Measurements from ENCODE around the gene ME2. TPM values are rescaled to one million over a fixed set of nuclear protein-coding genes. Genes with fewer than 3 reads are reported as not detected.
"Not testable (repeated sequence)": the region's sequence is repeated elsewhere in the genome, so short reads cannot be mapped to it uniquely, and the experiment has no call there.

Gene ME2
- total RNA-seq, 1 experiment from 2014 or later: 49.4 TPM

DNA sequence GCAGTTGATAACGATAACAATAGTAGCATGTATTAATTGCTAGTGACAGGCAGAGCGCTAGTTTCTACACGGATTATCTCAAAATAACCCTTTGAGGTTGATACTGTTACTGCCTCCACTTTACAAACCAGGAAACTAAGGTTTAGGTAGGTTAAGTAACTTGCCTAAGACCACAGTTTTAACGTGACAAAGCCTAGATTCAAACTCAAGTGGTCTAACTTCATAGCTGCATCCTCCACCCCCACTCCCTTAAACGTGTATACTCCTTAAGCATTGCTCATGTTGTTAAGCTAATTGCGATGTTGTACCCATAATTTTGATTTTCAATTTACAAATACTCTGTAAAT lies 1.2 kb downstream of the ME2 start:
- no peak overlapping the region for H2AK5ac ChIP-seq (ENCODE audit: insufficient read length, low read length)
- peaks cover 1% of the 10 kb centered on the region for H3K79me1 ChIP-seq (ENCODE audit: insufficient read depth, low read depth, low read length, poor library complexity, severe bottlenecking)
- H3K9me3 Mint-ChIP-seq: no peaks in the 10 kb centered on the region; a peak in 2 of 5 replicates
- TF ChIP-seq, protein P1, sequence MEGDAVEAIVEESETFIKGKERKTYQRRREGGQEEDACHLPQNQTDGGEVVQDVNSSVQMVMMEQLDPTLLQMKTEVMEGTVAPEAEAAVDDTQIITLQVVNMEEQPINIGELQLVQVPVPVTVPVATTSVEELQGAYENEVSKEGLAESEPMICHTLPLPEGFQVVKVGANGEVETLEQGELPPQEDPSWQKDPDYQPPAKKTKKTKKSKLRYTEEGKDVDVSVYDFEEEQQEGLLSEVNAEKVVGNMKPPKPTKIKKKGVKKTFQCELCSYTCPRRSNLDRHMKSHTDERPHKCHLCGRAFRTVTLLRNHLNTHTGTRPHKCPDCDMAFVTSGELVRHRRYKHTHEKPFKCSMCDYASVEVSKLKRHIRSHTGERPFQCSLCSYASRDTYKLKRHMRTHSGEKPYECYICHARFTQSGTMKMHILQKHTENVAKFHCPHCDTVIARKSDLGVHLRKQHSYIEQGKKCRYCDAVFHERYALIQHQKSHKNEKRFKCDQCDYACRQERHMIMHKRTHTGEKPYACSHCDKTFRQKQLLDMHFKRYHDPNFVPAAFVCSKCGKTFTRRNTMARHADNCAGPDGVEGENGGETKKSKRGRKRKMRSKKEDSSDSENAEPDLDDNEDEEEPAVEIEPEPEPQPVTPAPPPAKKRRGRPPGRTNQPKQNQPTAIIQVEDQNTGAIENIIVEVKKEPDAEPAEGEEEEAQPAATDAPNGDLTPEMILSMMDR (conservative IDR thresholded peaks at IDR 0.05): no peak
- peaks cover 5 to 8% (median 8%) of the 10 kb centered on the region in 3 experiments for H3K36me3 Mint-ChIP-seq (ENCODE audit: insufficient read depth in 1 of 3, low read depth in 3 of 3)
- H3K18ac ChIP-seq (ENCODE audit: insufficient read length, low read depth, low read length): no peak overlapping the region
- H4K20me1 ChIP-seq (ENCODE audit: control insufficient read depth, insufficient read depth, insufficient read length): no peaks in the 10 kb centered on the region
- H3K79me2 ChIP-seq (ENCODE audit: insufficient read depth, low read length): peaks cover 16% of the 10 kb centered on the region; the same call in 1 of the 2 replicates
- no peak overlapping the region for H3K14ac ChIP-seq (ENCODE audit: insufficient read depth, low read length)
- H3K4me1 ChIP-seq (ENCODE audit: insufficient read depth, low read length): no peaks in the 10 kb centered on the region
- WGBS (ENCODE audit: extremely low coverage, insufficient read length, low lambda C conversion rate): no CpG with 5 or more reads among the region's 6 CpGs
- H3K27me3 ChIP-seq (ENCODE audit: insufficient read depth, low read length): no peaks in the 10 kb centered on the region
- H3K27ac ChIP-seq (ENCODE audit: insufficient read length, low read depth, low read length): no peak overlapping the region
- H3K4me2 ChIP-seq (ENCODE audit: insufficient read depth, insufficient read length, low read length): peak overlapping the region; percentile 84
- peak overlapping the region; percentile 50 for H3K9ac ChIP-seq (ENCODE audit: extremely low read depth, insufficient read length, low read length)
- peak overlapping the region in 1 of 3 experiments; percentile 98; a peak in 1 of 7 replicates for H3K27ac Mint-ChIP-seq
- no peak overlapping the region for H2BK20ac ChIP-seq (ENCODE audit: low read depth, low read length, poor library complexity, severe bottlenecking)
- H3K4me1 Mint-ChIP-seq: peaks cover 22 to 24% of the 10 kb centered on the region in 2 experiments
- H4K5ac ChIP-seq (ENCODE audit: insufficient read length, low read depth, low read length): no peak overlapping the region
- H2BK12ac ChIP-seq (ENCODE audit: insufficient read length, low read depth, low read length): no peak overlapping the region
- H4K8ac ChIP-seq (replicated peaks; ENCODE audit: insufficient read length, low read depth, low read length): no peak overlapping the region
- H3K23me2 ChIP-seq (ENCODE audit: insufficient read length, low read depth, low read length, poor library complexity, severe bottlenecking): peaks cover 7% of the 10 kb centered on the region
- H2BK120ac ChIP-seq (ENCODE audit: low read depth, low read length, poor library complexity, severe bottlenecking): no peak overlapping the region
- H3K4me3 Mint-ChIP-seq: peak overlapping the region; percentile 90 to 99
- H4K91ac ChIP-seq (ENCODE audit: insufficient read length, low read depth, low read length): no peak overlapping the region
- H3K27me3 Mint-ChIP-seq (ENCODE audit: low read depth): no peaks in the 10 kb centered on the region
- no peak overlapping the region for H3K23ac ChIP-seq (ENCODE audit: insufficient read length, low read depth, low read length)
- no peak overlapping the region for H2BK15ac ChIP-seq (ENCODE audit: low read depth, low read length)
- H3K56ac ChIP-seq (ENCODE audit: insufficient read length, low read depth, low read length): no peak overlapping the region
- H3K4ac ChIP-seq (ENCODE audit: low read depth, low read length): no peak overlapping the region
- H3T11ph ChIP-seq (ENCODE audit: low read length): no peak overlapping the region
- H3K9me3 ChIP-seq (ENCODE audit: control insufficient read depth, low read depth, low read length): no peaks in the 10 kb centered on the region
- no peak for DNase-seq
- H2BK5ac ChIP-seq (ENCODE audit: insufficient read length, low read length): no peak overlapping the region
- H2AFZ ChIP-seq (ENCODE audit: low read length): no peak overlapping the region

DNA sequence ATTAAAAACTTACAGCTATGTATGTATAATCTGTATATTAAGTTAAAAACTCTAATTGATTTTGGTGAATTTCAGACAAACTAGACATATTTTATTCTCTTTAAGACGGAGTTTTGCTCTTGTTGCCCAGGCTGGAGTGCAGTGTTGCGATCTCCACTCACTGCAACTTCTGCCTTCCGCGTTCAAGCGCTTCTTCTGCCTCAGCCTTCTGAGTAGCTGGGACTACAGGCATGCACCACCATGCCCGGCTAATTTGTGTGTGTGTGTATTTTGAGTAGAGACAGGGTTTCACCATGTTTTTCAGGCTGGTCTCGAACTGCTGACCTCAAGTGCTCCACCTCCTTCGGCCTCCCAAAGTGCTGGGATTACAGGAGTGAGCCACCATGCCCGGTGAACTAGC lies 2.0 kb downstream of the ME2 start:
- not testable (repeated sequence) for H2BK12ac ChIP-seq (ENCODE audit: insufficient read length, low read depth, low read length); H3K4me1 ChIP-seq (ENCODE audit: insufficient read depth, low read length); H3K23ac ChIP-seq (ENCODE audit: insufficient read length, low read depth, low read length); H2AFZ ChIP-seq (ENCODE audit: low read length); H3K9me3 ChIP-seq (ENCODE audit: control insufficient read depth, low read depth, low read length); H2BK20ac ChIP-seq (ENCODE audit: low read depth, low read length, poor library complexity, severe bottlenecking); H3K4ac ChIP-seq (ENCODE audit: low read depth, low read length); H3K9me3 Mint-ChIP-seq; H3K9ac ChIP-seq (ENCODE audit: extremely low read depth, insufficient read length, low read length); DNase-seq; H3K18ac ChIP-seq (ENCODE audit: insufficient read length, low read depth, low read length); H2BK5ac ChIP-seq (ENCODE audit: insufficient read length, low read length); H3K56ac ChIP-seq (ENCODE audit: insufficient read length, low read depth, low read length); H3K36me3 Mint-ChIP-seq (ENCODE audit: insufficient read depth in 1 of 3, low read depth in 3 of 3); H2BK120ac ChIP-seq (ENCODE audit: low read depth, low read length, poor library complexity, severe bottlenecking); H2AK5ac ChIP-seq (ENCODE audit: insufficient read length, low read length); H3K79me1 ChIP-seq (ENCODE audit: insufficient read depth, low read depth, low read length, poor library complexity, severe bottlenecking); H4K8ac ChIP-seq (replicated peaks; ENCODE audit: insufficient read length, low read depth, low read length); H3K23me2 ChIP-seq (ENCODE audit: insufficient read length, low read depth, low read length, poor library complexity, severe bottlenecking); H3K27me3 ChIP-seq (ENCODE audit: insufficient read depth, low read length); H3K27ac Mint-ChIP-seq; H3K27me3 Mint-ChIP-seq (ENCODE audit: low read depth); H3K4me2 ChIP-seq (ENCODE audit: insufficient read depth, insufficient read length, low read length); H3K27ac ChIP-seq (ENCODE audit: insufficient read length, low read depth, low read length); H3T11ph ChIP-seq (ENCODE audit: low read length); H2BK15ac ChIP-seq (ENCODE audit: low read depth, low read length); H3K14ac ChIP-seq (ENCODE audit: insufficient read depth, low read length); H4K5ac ChIP-seq (ENCODE audit: insufficient read length, low read depth, low read length); H4K91ac ChIP-seq (ENCODE audit: insufficient read length, low read depth, low read length); H4K20me1 ChIP-seq (ENCODE audit: control insufficient read depth, insufficient read depth, insufficient read length)
- Mint-ChIP-seq H3K4me3 (peak overlapping the region in 1 of 2 experiments; percentile 42; a peak in 2 of 5 replicates), H3K4me1 (peaks cover 21 to 23% of the 10 kb centered on the region in 2 experiments)
- WGBS (ENCODE audit: extremely low coverage, insufficient read length, low lambda C conversion rate): no CpG with 5 or more reads among the region's 9 CpGs
- peaks cover 18% of the 10 kb centered on the region; the same call in 1 of the 2 replicates for H3K79me2 ChIP-seq (ENCODE audit: insufficient read depth, low read length)

All from H9 (cell line).